Karpas-422 (cell line): Measurements from ENCODE around the gene KCNK2. TPM values are rescaled to one million over a fixed set of nuclear protein-coding genes. Genes with fewer than 3 reads are reported as not detected.

ENCODE experiments used
- DNase-seq: peaks from one replicate; pipeline ENCODE4 v3.0.0-alpha.2; 2015
- H2AFZ ChIP-seq: fragments of 200-600 bp; sonication (generic); 2 replicates; pipeline ENCODE4 v1.6.1; 2014; ENCODE audit warnings: antibody characterized with exemption, low read length, mixed read lengths
- H3K27ac ChIP-seq: fragments of 200-600 bp; sonication (generic); 2 replicates; pipeline ENCODE4 v1.5.1; 2014; ENCODE audit warnings: mild to moderate bottlenecking, low read length, moderate library complexity
- H3K27me3 ChIP-seq: fragments of 200-600 bp; sonication (generic); 2 replicates; pipeline ENCODE4 v1.6.1; 2014; ENCODE audit warnings: low read length, mixed read lengths
- H3K36me3 ChIP-seq: fragments of 200-600 bp; sonication (generic); 2 replicates; pipeline ENCODE4 v1.6.1; 2014; ENCODE audit warnings: low read length, mixed read lengths; ENCODE audit not compliant: insufficient read depth
- H3K4me1 ChIP-seq: fragments of 200-600 bp; sonication (generic); 2 replicates; pipeline ENCODE4 v1.6.1; 2014; ENCODE audit warnings: mild to moderate bottlenecking, low read length, mixed read lengths
- H3K4me2 ChIP-seq: fragments of 200-600 bp; sonication (generic); 2 replicates; pipeline ENCODE4 v1.6.1; 2014; ENCODE audit warnings: low read length, low read depth, mild to moderate bottlenecking; ENCODE audit not compliant: poor library complexity, severe bottlenecking
- H3K4me3 ChIP-seq: fragments of 200-600 bp; sonication (generic); 2 replicates; pipeline ENCODE4 v1.5.1; 2014; ENCODE audit warnings: mild to moderate bottlenecking, antibody characterized with exemption, low read length, mixed read lengths
- H3K79me2 ChIP-seq: fragments of 200-600 bp; sonication (generic); 2 replicates; pipeline ENCODE4 v1.6.1; 2014; ENCODE audit warnings: mild to moderate bottlenecking, low read length, mixed read lengths
- H3K9ac ChIP-seq: fragments of 200-600 bp; sonication (generic); 2 replicates; pipeline ENCODE4 v1.6.0; 2014; ENCODE audit warnings: low read length
- H3K9me2 ChIP-seq: fragments of 200-600 bp; sonication (generic), shearing (Covaris generic); replicated peaks from 2 replicates; pipeline ENCODE4 v1.6.0; 2014; ENCODE audit warnings: mild to moderate bottlenecking, low read length, moderate library complexity; ENCODE audit not compliant: insufficient read depth
- H3K9me3 ChIP-seq: fragments of 300-700, 200-600 bp; sonication (generic); 2 replicates; pipeline ENCODE4 v1.6.1; 2014; ENCODE audit warnings: low read length, mixed read lengths
- H4K20me1 ChIP-seq: fragments of 200-600 bp; sonication (generic); 2 replicates; pipeline ENCODE4 v1.6.1; 2014; ENCODE audit warnings: mild to moderate bottlenecking, antibody characterized with exemption, low read length, low read depth; ENCODE audit not compliant: insufficient read depth
- total RNA-seq: library from RNA; depleted of rRNA; stranded (reverse); fragments of >200 nt; shearing (Covaris generic); gene quantifications from 2 replicates; pipeline ENCODE4 v1.2.3, GENCODE V29; 2014; ENCODE audit warnings: low replicate concordance

KCNK2 gene
- total RNA-seq, 1 experiment from 2014 or later: not detected

- H3K4me3 ChIP-seq: no peak overlapping the region
- no peak overlapping the region for H2AFZ ChIP-seq
- H3K36me3 ChIP-seq: no peaks in the 10 kb centered on the region
- no peak overlapping the region for H3K4me2 ChIP-seq
- no peaks in the 10 kb centered on the region for H4K20me1 ChIP-seq
- DNase-seq: no peak
- no peaks in the 10 kb centered on the region for H3K79me2 ChIP-seq
- H3K9me2 ChIP-seq: no peaks in the 10 kb centered on the region
- no peaks in the 10 kb centered on the region for H3K27me3 ChIP-seq
- H3K27ac ChIP-seq: no peak overlapping the region
- no peak overlapping the region for H3K9ac ChIP-seq
- H3K4me1 ChIP-seq: no peaks in the 10 kb centered on the region
- H3K9me3 ChIP-seq: no peaks in the 10 kb centered on the region
Observed at GRCh38 chr1:215251428-215251827, 168.9 kb downstream of the KCNK2 start.

DNA sequence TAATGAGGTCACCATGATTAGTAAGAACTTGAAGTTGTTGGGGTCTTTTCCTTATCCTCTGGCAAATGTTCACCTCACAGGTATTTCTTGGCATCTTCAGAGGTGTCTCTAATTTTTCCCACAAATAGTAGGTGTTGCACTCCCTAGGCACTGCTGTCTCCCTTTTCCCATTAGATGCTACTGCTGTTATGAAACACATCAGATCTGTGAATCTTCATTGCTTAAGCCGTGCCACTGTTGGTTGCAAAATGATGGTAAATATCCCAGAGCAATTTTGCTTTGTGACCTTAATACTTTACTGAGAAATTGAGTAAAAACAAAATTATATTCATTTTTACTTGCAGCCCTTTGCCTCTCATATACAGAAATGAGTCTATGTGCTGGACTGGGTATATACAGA is 169.6 kb downstream of the KCNK2 start:
- no peaks in the 10 kb centered on the region for H3K9me3 ChIP-seq
- no peaks in the 10 kb centered on the region for H3K36me3 ChIP-seq
- no peaks in the 10 kb centered on the region for H3K4me1 ChIP-seq
- H3K4me3 ChIP-seq: no peak overlapping the region
- H4K20me1 ChIP-seq: no peaks in the 10 kb centered on the region
- H3K4me2 ChIP-seq: no peak overlapping the region
- H3K9ac ChIP-seq: no peak overlapping the region
- H3K27me3 ChIP-seq: no peaks in the 10 kb centered on the region
- H3K79me2 ChIP-seq: no peaks in the 10 kb centered on the region
- no peak overlapping the region for H3K27ac ChIP-seq
- no peaks in the 10 kb centered on the region for H3K9me2 ChIP-seq
- no peak for DNase-seq
- H2AFZ ChIP-seq: no peak overlapping the region

DNA sequence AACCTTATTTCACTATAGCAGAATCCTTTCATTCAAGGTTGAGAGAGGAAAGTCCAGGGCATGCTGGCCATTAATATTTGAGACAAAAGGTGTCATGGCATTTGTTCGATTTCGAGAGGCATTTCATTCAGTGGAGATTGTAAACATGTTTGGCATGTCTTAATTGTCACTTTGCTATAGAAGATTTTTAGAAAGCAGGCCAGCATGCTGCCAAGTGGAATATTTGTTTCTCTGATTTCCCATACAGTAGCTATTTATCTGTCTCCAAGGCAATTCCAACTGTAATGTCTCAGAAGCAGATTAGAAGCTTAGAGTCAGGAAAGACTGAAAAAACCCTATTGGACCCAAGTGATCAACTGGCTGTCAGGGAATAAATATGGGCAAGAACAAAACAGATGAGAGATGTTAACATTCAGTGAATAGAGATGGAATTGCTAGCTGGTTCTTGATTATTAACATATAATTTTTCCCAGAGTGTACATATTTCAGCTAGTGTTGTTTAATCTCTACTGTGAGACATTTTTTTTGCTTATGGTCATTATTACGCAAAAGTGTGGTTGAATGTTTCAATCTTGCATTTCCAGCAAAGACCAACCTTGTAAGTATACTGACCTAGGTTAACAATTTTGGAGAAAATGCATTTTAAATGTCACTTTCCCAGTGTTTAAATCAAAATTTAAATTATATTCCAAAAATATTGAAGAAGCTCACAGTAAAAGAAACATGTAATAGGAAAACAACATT is 174.6 kb downstream of the KCNK2 start:
- no peak for DNase-seq
- no peaks in the 10 kb centered on the region for H3K36me3 ChIP-seq
- no peaks in the 10 kb centered on the region; the same call in 1 of the 2 replicates for H3K9me2 ChIP-seq
- no peak overlapping the region for H3K4me3 ChIP-seq
- no peak overlapping the region for H3K27ac ChIP-seq
- H3K79me2 ChIP-seq: no peaks in the 10 kb centered on the region
- H3K9me3 ChIP-seq: no peaks in the 10 kb centered on the region
- no peaks in the 10 kb centered on the region for H4K20me1 ChIP-seq
- H3K4me1 ChIP-seq: no peaks in the 10 kb centered on the region
- H3K27me3 ChIP-seq: no peaks in the 10 kb centered on the region
- no peak overlapping the region for H3K4me2 ChIP-seq
- H2AFZ ChIP-seq: no peak overlapping the region
- H3K9ac ChIP-seq: no peak overlapping the region

- no peak overlapping the region for H3K4me2 ChIP-seq
- no peak for DNase-seq
- no peaks in the 10 kb centered on the region for H3K27me3 ChIP-seq
- no peaks in the 10 kb centered on the region; the same call in 1 of the 2 replicates for H3K9me2 ChIP-seq
- no peaks in the 10 kb centered on the region for H4K20me1 ChIP-seq
- no peak overlapping the region for H3K9ac ChIP-seq
- no peak overlapping the region for H3K4me3 ChIP-seq
- H3K9me3 ChIP-seq: no peaks in the 10 kb centered on the region
- no peaks in the 10 kb centered on the region for H3K36me3 ChIP-seq
- no peak overlapping the region for H2AFZ ChIP-seq
- H3K4me1 ChIP-seq: no peaks in the 10 kb centered on the region
- no peaks in the 10 kb centered on the region for H3K79me2 ChIP-seq
- no peak overlapping the region for H3K27ac ChIP-seq
Observed at GRCh38 chr1:215260711-215261110, 178.2 kb downstream of the KCNK2 start.

DNA sequence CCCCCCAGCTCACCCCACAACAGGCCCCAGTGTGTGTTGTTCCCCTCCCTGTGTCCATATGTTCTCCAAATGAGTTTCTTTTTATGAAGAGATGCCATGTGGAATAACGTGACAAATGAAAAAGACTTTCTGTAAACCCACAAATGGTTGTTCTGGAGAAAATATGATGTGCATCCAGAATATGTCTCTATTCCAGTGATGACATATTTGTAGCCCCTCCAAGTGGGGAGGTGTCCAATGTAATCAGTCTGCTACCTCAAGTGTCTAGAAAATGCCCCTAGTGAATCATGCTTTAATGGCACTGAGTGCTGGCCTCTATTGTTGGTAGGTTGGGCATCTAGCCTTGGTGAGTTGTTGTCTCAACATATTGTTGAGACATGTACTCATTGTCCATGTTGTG is 179.6 kb downstream of the KCNK2 start:
- Histone ChIP-seq H3K27ac (no peak overlapping the region), H3K9me2 (no peaks in the 10 kb centered on the region; the same call in 1 of the 2 replicates), H4K20me1 (no peaks in the 10 kb centered on the region), H2AFZ (no peak overlapping the region), H3K79me2 (no peaks in the 10 kb centered on the region), H3K9ac (no peak overlapping the region), H3K36me3 (no peaks in the 10 kb centered on the region), H3K4me3 (no peak overlapping the region), H3K4me1 (no peaks in the 10 kb centered on the region), H3K9me3 (no peaks in the 10 kb centered on the region), H3K27me3 (no peaks in the 10 kb centered on the region), H3K4me2 (no peak overlapping the region)
- DNase-seq: no peak

- H3K79me2 ChIP-seq: no peaks in the 10 kb centered on the region
- no peaks in the 10 kb centered on the region; the same call in 1 of the 2 replicates for H3K9me2 ChIP-seq
- H3K27me3 ChIP-seq: no peaks in the 10 kb centered on the region
- no peak overlapping the region for H3K4me2 ChIP-seq
- H2AFZ ChIP-seq: no peak overlapping the region
- no peaks in the 10 kb centered on the region for H3K9me3 ChIP-seq
- no peaks in the 10 kb centered on the region for H4K20me1 ChIP-seq
- no peaks in the 10 kb centered on the region for H3K4me1 ChIP-seq
- no peak for DNase-seq
- H3K36me3 ChIP-seq: no peaks in the 10 kb centered on the region
- no peak overlapping the region for H3K9ac ChIP-seq
- H3K4me3 ChIP-seq: no peak overlapping the region
- H3K27ac ChIP-seq: no peak overlapping the region
Observed at GRCh38 chr1:215263636-215264035, 181.1 kb downstream of the KCNK2 start.

- no peak overlapping the region for H3K4me2 ChIP-seq
Observed at GRCh38 chr1:215264649-215265048, 182.1 kb downstream of the KCNK2 start.

GRCh38 chr1:215267495-215267894 is 185.0 kb downstream of the KCNK2 start:
- no peak overlapping the region for H3K27ac ChIP-seq

More at GRCh38 chr1:215264649-215265048, 182.1 kb downstream of the KCNK2 start:
- Histone ChIP-seq H2AFZ (no peak overlapping the region), H3K36me3 (no peaks in the 10 kb centered on the region), H3K9me3 (no peaks in the 10 kb centered on the region), H4K20me1 (no peaks in the 10 kb centered on the region), H3K4me3 (no peak overlapping the region), H3K9ac (no peak overlapping the region), H3K9me2 (no peaks in the 10 kb centered on the region; the same call in 1 of the 2 replicates), H3K27me3 (no peaks in the 10 kb centered on the region), H3K79me2 (no peaks in the 10 kb centered on the region), H3K27ac (no peak overlapping the region), H3K4me1 (no peaks in the 10 kb centered on the region)
- DNase-seq: no peak

More at GRCh38 chr1:215267495-215267894, 185.0 kb downstream of the KCNK2 start:
- Histone ChIP-seq H3K9me3 (no peaks in the 10 kb centered on the region), H2AFZ (no peak overlapping the region), H3K9ac (no peak overlapping the region), H3K79me2 (no peaks in the 10 kb centered on the region), H3K36me3 (no peaks in the 10 kb centered on the region), H3K9me2 (no peaks in the 10 kb centered on the region), H4K20me1 (no peaks in the 10 kb centered on the region), H3K27me3 (no peaks in the 10 kb centered on the region), H3K4me3 (no peak overlapping the region), H3K4me2 (no peak overlapping the region), H3K4me1 (no peaks in the 10 kb centered on the region)
- DNase-seq: no peak
